K562 (cell line): ENCODE measurements around the gene TP63. TPM values are rescaled to one million over a fixed set of nuclear protein-coding genes. Genes with fewer than 3 reads are reported as not detected.

Experiments used
- ATAC-seq: fragments of 200-7000 bp; cut with Tn5 transposase; 3 replicates; pipeline ENCODE4 v1.9.1; 2020; ENCODE audit warnings: moderate library complexity
- BruUV-seq: library from RNA; stranded (reverse); fragments of 400-500 nt; replicated peaks from 2 replicates; lab custom pipeline; 2021; lab: Mats Ljungman, UMichigan
- CTCF ChIA-PET: fragments of 300-600 bp; formaldehyde crosslinking; extraction: SDS; loops from one replicate; lab custom pipeline; 2021; ENCODE audit warnings: low intra/inter-chr PET ratio; lab: Yijun Ruan, JAX
- POLR2A ChIA-PET: fragments of 300-600, 350-650 bp; sonication (Branson Sonifier 250); formaldehyde crosslinking; extraction: SDS; loops from one replicate; lab custom pipeline; 2021; ENCODE audit warnings: antibody characterized with exemption, inconsistent platforms; lab: Yijun Ruan, JAX
- DNase-seq, 4 experiments: peaks; one replicate each; pipeline versions ENCODE4 v3.0.0 to v3.0.0-alpha.2; 2011 to 2018; ENCODE audit warnings: low spot score in 3 of 4, mixed read lengths in 3 of 4; ENCODE audit errors: extremely low read depth in 1 of 4
- FAIRE-seq: peaks from 2 replicates; lab custom pipeline; 2011; peaks lifted over from hg19 to GRCh38; lab: Jason Lieb, UNC
- H2AFZ ChIP-seq: 2 replicates; pipeline ENCODE4 v1.6.0; 2011; ENCODE audit warnings: low read depth, low read length, control low read depth, inconsistent platforms
- H3K27ac ChIP-seq: fragments of 200-600 bp; 3 replicates; pipeline ENCODE4 v1.8.0; 2011; ENCODE audit warnings: low read depth, mild to moderate bottlenecking, control low read depth, inconsistent platforms, low read length, moderate library complexity, mixed read lengths; ENCODE audit errors: extremely low read depth
- H3K27me3 ChIP-seq, 2 experiments: fragments of 300-600 bp in 1 of 2; 2 replicates in 1 of 2; 3 replicates in 1 of 2; pipeline versions ENCODE4 v1.6.0 to v1.8.0; 2011; ENCODE audit warnings: inconsistent platforms in 2 of 2, low read length in 2 of 2, mild to moderate bottlenecking in 1 of 2, mixed read lengths in 1 of 2, moderate library complexity in 1 of 2; ENCODE audit not compliant: control insufficient read depth in 2 of 2, insufficient read depth in 2 of 2
- H3K36me3 ChIP-seq: fragments of 300-600 bp; 3 replicates; pipeline ENCODE4 v1.8.0; 2011; ENCODE audit warnings: mild to moderate bottlenecking, low read length, inconsistent platforms; ENCODE audit not compliant: control insufficient read depth, insufficient read depth
- H3K4me1 ChIP-seq, 2 experiments: fragments of 200-600 bp in 1 of 2; replicated peaks in 1 of 2; 2 replicates in 1 of 2; 3 replicates in 1 of 2; pipeline versions ENCODE4 v1.5.1 to v1.8.0; 2011; ENCODE audit warnings: inconsistent platforms in 2 of 2, low read length in 2 of 2, mild to moderate bottlenecking in 1 of 2, mixed read lengths in 1 of 2, moderate library complexity in 1 of 2; ENCODE audit not compliant: control insufficient read depth in 2 of 2, insufficient read depth in 2 of 2
- H3K4me2 ChIP-seq: 2 replicates; pipeline ENCODE4 v1.6.1; 2011; ENCODE audit warnings: low read length, control low read depth, inconsistent platforms, mixed read lengths; ENCODE audit not compliant: insufficient read depth
- H3K4me3 ChIP-seq: fragments of 200-600 bp; sonication (generic), shearing (Covaris generic); 2 replicates; pipeline ENCODE4 v1.5.1; 2016; ENCODE audit warnings: control low read depth, inconsistent platforms
- H3K79me2 ChIP-seq: fragments of 200-600 bp; 3 replicates; pipeline ENCODE4 v1.8.0; 2011; ENCODE audit warnings: low read length, inconsistent platforms; ENCODE audit not compliant: control insufficient read depth, insufficient read depth
- H3K9ac ChIP-seq, 2 experiments: 2 replicates each; pipeline versions ENCODE4 v1.6.0 to v1.6.1; 2011; ENCODE audit warnings: low read depth in 2 of 2, low read length in 2 of 2, control low read depth in 1 of 2, inconsistent platforms in 1 of 2, mild to moderate bottlenecking in 1 of 2, mixed read lengths in 1 of 2; ENCODE audit not compliant: insufficient read depth in 1 of 2
- H3K9me1 ChIP-seq: one replicate; pipeline ENCODE4 v1.6.0; 2011; ENCODE audit warnings: inconsistent platforms, mild to moderate bottlenecking, low read length, moderate library complexity; ENCODE audit not compliant: control insufficient read depth, insufficient read depth
- H3K9me3 ChIP-seq: replicated peaks from 2 replicates; pipeline ENCODE4 v1.5.1; 2011; ENCODE audit warnings: low read depth, low read length, inconsistent platforms; ENCODE audit not compliant: control insufficient read depth, insufficient read depth
- H4K20me1 ChIP-seq: replicated peaks from 2 replicates; pipeline ENCODE4 v1.6.1; 2011; ENCODE audit warnings: low read length, inconsistent platforms, mixed read lengths; ENCODE audit not compliant: control insufficient read depth, insufficient read depth
- BRF1 ChIP-seq: IDR thresholded peaks from 3 replicates; pipeline ENCODE4 v1.6.1; 2011; ENCODE audit warnings: borderline replicate concordance, mild to moderate bottlenecking; ENCODE audit not compliant: insufficient read length; ENCODE audit errors: extremely low read depth
- CEBPB ChIP-seq: fragments of 450-650 bp; IDR thresholded peaks from 2 replicates; pipeline ENCODE4 v1.6.1; 2016; ENCODE audit warnings: missing genetic modification characterization, missing compliant biosample characterization
- CGGBP1 ChIP-seq: fragments of 250-450 bp; sonication (Bioruptor Pico); IDR thresholded peaks from 2 replicates; pipeline ENCODE4 v1.9.0; 2021; ENCODE audit warnings: mild to moderate bottlenecking
- ETS2 ChIP-seq: IDR thresholded peaks from 2 replicates; pipeline ENCODE4 v1.6.1; 2016; ENCODE audit warnings: borderline replicate concordance, missing genetic modification characterization, mild to moderate bottlenecking, moderate library complexity, missing compliant biosample characterization; ENCODE audit not compliant: poor library complexity, severe bottlenecking
- GTF2F1 ChIP-seq: IDR thresholded peaks from 2 replicates; pipeline ENCODE4 v1.6.1; 2011; ENCODE audit warnings: low read depth, low read length, improper control_type of control experiment
- NR3C1 ChIP-seq: sonication (generic); formaldehyde crosslinking; IDR thresholded peaks from 2 replicates; pipeline ENCODE4 v1.8.1; 2022; ENCODE audit warnings: missing genetic modification reagents
- NUFIP1 ChIP-seq: fragments of 450-650 bp; IDR thresholded peaks from 2 replicates; pipeline ENCODE4 v1.6.1; 2018; ENCODE audit not compliant: partially characterized antibody
- ZFP91 ChIP-seq: sonication (generic); formaldehyde crosslinking; IDR thresholded peaks from 2 replicates; pipeline ENCODE4 v1.8.0; 2022; ENCODE audit warnings: mild to moderate bottlenecking, missing genetic modification reagents
- ZNF740 ChIP-seq, 3 experiments: fragments of 200-800 bp in 1 of 3; sonication (Bioruptor generic) in 1 of 3; sonication (generic) in 1 of 3; formaldehyde crosslinking in 1 of 3; IDR thresholded peaks; 2 replicates each; pipeline versions ENCODE4 v1.6.1 to v1.8.0; 2016 to 2022; ENCODE audit warnings: mild to moderate bottlenecking in 2 of 3, missing compliant biosample characterization in 2 of 3, missing genetic modification characterization in 2 of 3, missing genetic modification reagents in 1 of 3
- WGBS: fragments of 100-300 bp; shearing (Covaris generic); methylation state at CpG from one replicate; pipeline ENCODE4 v1.1.6; 2016; ENCODE audit warnings: low coverage, mixed read lengths; ENCODE audit not compliant: insufficient coverage; ENCODE audit errors: missing lambda C conversion rate; 5-methylcytosine and 5-hydroxymethylcytosine counted together
- in situ Hi-C: fragments of 300-500 bp; cut with MboI; formaldehyde crosslinking; loops from 4 replicates; pipeline ENCODE4 v1.15.0; 2018; ENCODE audit warnings: inconsistent platforms, mixed read lengths
- intact Hi-C: fragments of 100-400 bp; cut with micrococcal nuclease; formaldehyde crosslinking; loops from 2 replicates; pipeline ENCODE4 v1.14.2; 2022
- polyA plus RNA-seq, 8 experiments: library from polyadenylated mRNA; depleted of rRNA in 4 of 8; stranded (reverse) in 5 of 8; unstranded in 3 of 8; fragments of >200 nt; fragmentation: Nextera tagmentation in 2 of 8; fragmentation: Illumina TruSeq in 1 of 8; extraction: Ambion mirVana in 2 of 8; extraction: Trizol in 1 of 8; gene quantifications; 2 replicates each; pipeline versions ENCODE4 v1.2.1 to v1.2.3, GENCODE V29; 2011 to 2014; ENCODE audit warnings: inconsistent platforms in 1 of 8, missing spikeins in 1 of 8
- total RNA-seq, 7 experiments: library from RNA; depleted of rRNA in 6 of 7; stranded (reverse); fragments of >200 nt in 6 of 7; fragmentation: Illumina TruSeq in 2 of 7; extraction: Trizol in 2 of 7; gene quantifications; 2 replicates each; pipeline versions ENCODE4 v1.2.1 to v1.2.3, GENCODE V29; 2011 to 2021; ENCODE audit warnings: low replicate concordance in 1 of 7

The TP63 gene
- total and polyA plus RNA-seq, 9 of the 15 experiments (the other 6 are each of a cell fraction or from before 2014, with no cell fraction given) = 0.32 to 1.4 (median 0.50) TPM

- TF ChIP-seq BRF1 (no peak), ETS2 (tag) (no peak), GTF2F1 (no peak)
Observed at GRCh38 chr3:189851682-189852081, 220.5 kb downstream of the TP63 start (continued).

- Histone ChIP-seq H3K4me1 (no peaks in the 10 kb centered on the region), H4K20me1 (no peaks in the 10 kb centered on the region), H3K9ac (no peak overlapping the region), H3K4me2 (no peak overlapping the region), H3K36me3 (no peaks in the 10 kb centered on the region)
- POLR2A ChIA-PET = no interaction called here
- ATAC-seq (no peak), FAIRE-seq (no peak)
- no TSS peak for BruUV-seq
- TF ChIP-seq CEBPB (tag) (0 out of 2 replicates have a peak, but pooled peaks have one; percentile 11), NUFIP1 (no peak)
- TF ChIP-seq, all 486 proteins: peak for 1
- 5% methylated on average over 3 of the region's 3 CpGs for WGBS
- H3K4me3 ChIP-seq = no peak overlapping the region
- H3K79me2 ChIP-seq = no peaks in the 10 kb centered on the region
- H3K27ac ChIP-seq = no peak overlapping the region
- in situ Hi-C loops = no loop called here
- H3K9me1 ChIP-seq = no peaks in the 10 kb centered on the region
- no peak for DNase-seq
- intact Hi-C loops = no loop called here
- no peaks in the 10 kb centered on the region for H3K9me3 ChIP-seq
- no peak overlapping the region for H2AFZ ChIP-seq
- CTCF ChIA-PET = no interaction called here
- H3K27me3 ChIP-seq = no peaks in the 10 kb centered on the region
Observed at GRCh38 chr3:189853906-189854305, 222.7 kb downstream of the TP63 start.

GRCh38 chr3:189860296-189860695 is 229.1 kb downstream of the TP63 start:
- Histone ChIP-seq H3K36me3 (no peaks in the 10 kb centered on the region), H2AFZ (no peak overlapping the region), H3K4me1 (no peaks in the 10 kb centered on the region), H3K9me1 (no peaks in the 10 kb centered on the region), H3K79me2 (no peaks in the 10 kb centered on the region), H4K20me1 (no peaks in the 10 kb centered on the region), H3K4me2 (no peak overlapping the region), H3K27ac (no peak overlapping the region), H3K9me3 (no peaks in the 10 kb centered on the region), H3K9ac (no peak overlapping the region), H3K27me3 (no peaks in the 10 kb centered on the region), H3K4me3 (no peak overlapping the region)
- ChIA-PET CTCF (no interaction called here), POLR2A (no interaction called here)
- FAIRE-seq = no peak
- no peak for ATAC-seq
- in situ Hi-C loops = no loop called here
- WGBS = 3% methylated on average over 4 of the region's 4 CpGs
- no TSS peak for BruUV-seq
- DNase-seq = no peak
- intact Hi-C loops = no loop called here
- TF ChIP-seq CGGBP1 (CRISPR knock-in tag) (no peak), ZFP91 (CRISPR knock-in tag) (no peak), ZNF740 (CRISPR knock-in tag; IDR thresholded peaks at IDR 0.05) (no peak), ZNF740 (tag; IDR thresholded peaks at IDR 0.05) (no peak), NR3C1 (CRISPR knock-in tag) (no peak)
